ENCODE measurements around the gene ACACA.

Gene ACACA

GRCh38 chr17:37067555-37068111 is 339.0 kb downstream of the ACACA start:
- Histone ChIP-seq H3K27me3 (ENCODE audit: control insufficient read depth, low read length) (0 out of 2 replicates have a peak, but pooled peaks cover 2% of the 10 kb centered on the region), H4K20me1 (ENCODE audit: control insufficient read depth, insufficient read depth, low read depth, low read length) (no peaks in the 10 kb centered on the region), H3K79me2 (ENCODE audit: control insufficient read depth, low read length) (no peaks in the 10 kb centered on the region), H3K27ac (ENCODE audit: low read depth, low read length) (no peak overlapping the region), H3K36me3 (ENCODE audit: control insufficient read depth, low read length) (no peaks in the 10 kb centered on the region), H3K4me3 (ENCODE audit: low read length) (no peak overlapping the region), H3K4me2 (ENCODE audit: low read length) (no peak overlapping the region), H3K4me1 (ENCODE audit: control insufficient read depth, low read length) (no peaks in the 10 kb centered on the region), H3F3A (ENCODE audit: control insufficient read depth, insufficient read depth) (no peaks in the 10 kb centered on the region), H3K9me2 (replicated peaks; ENCODE audit: control insufficient read depth, low read length) (no peaks in the 10 kb centered on the region), H3K9me3 (ENCODE audit: control insufficient read depth, insufficient read depth, low read length) (no peaks in the 10 kb centered on the region)
- TF ChIP-seq, protein P1, sequence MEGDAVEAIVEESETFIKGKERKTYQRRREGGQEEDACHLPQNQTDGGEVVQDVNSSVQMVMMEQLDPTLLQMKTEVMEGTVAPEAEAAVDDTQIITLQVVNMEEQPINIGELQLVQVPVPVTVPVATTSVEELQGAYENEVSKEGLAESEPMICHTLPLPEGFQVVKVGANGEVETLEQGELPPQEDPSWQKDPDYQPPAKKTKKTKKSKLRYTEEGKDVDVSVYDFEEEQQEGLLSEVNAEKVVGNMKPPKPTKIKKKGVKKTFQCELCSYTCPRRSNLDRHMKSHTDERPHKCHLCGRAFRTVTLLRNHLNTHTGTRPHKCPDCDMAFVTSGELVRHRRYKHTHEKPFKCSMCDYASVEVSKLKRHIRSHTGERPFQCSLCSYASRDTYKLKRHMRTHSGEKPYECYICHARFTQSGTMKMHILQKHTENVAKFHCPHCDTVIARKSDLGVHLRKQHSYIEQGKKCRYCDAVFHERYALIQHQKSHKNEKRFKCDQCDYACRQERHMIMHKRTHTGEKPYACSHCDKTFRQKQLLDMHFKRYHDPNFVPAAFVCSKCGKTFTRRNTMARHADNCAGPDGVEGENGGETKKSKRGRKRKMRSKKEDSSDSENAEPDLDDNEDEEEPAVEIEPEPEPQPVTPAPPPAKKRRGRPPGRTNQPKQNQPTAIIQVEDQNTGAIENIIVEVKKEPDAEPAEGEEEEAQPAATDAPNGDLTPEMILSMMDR (IDR thresholded peaks at IDR 0.05; ENCODE audit: low read depth, low read length, poor library complexity, severe bottlenecking) = no peak
- no peak for TF ChIP-seq EZH2phosphoT487 (IDR thresholded peaks at IDR 0.05; ENCODE audit: borderline replicate concordance, low read length)

GRCh38 chr17:37066322-37067255 is 340.0 kb downstream of the ACACA start:
- no peak overlapping the region for H3K27ac ChIP-seq (ENCODE audit: low read depth, low read length)
- no peak overlapping the region for H3K4me2 ChIP-seq (ENCODE audit: low read length)
- 0 out of 2 replicates have a peak, but pooled peaks cover 2% of the 10 kb centered on the region for H3K27me3 ChIP-seq (ENCODE audit: control insufficient read depth, low read length)
- no peaks in the 10 kb centered on the region for H3K9me2 ChIP-seq (replicated peaks; ENCODE audit: control insufficient read depth, low read length)
- no peak overlapping the region for H3K4me3 ChIP-seq (ENCODE audit: low read length)
- H3K36me3 ChIP-seq (ENCODE audit: control insufficient read depth, low read length) = no peaks in the 10 kb centered on the region
- H3F3A ChIP-seq (ENCODE audit: control insufficient read depth, insufficient read depth) = no peaks in the 10 kb centered on the region
- no peaks in the 10 kb centered on the region for H3K9me3 ChIP-seq (ENCODE audit: control insufficient read depth, insufficient read depth, low read length)
- TF ChIP-seq, protein P1 (IDR thresholded peaks at IDR 0.05; ENCODE audit: low read depth, low read length, poor library complexity, severe bottlenecking) = no peak
- TF ChIP-seq EZH2phosphoT487 (IDR thresholded peaks at IDR 0.05; ENCODE audit: borderline replicate concordance, low read length) = no peak
- H4K20me1 ChIP-seq (ENCODE audit: control insufficient read depth, insufficient read depth, low read depth, low read length) = no peaks in the 10 kb centered on the region
- H3K4me1 ChIP-seq (ENCODE audit: control insufficient read depth, low read length) = no peaks in the 10 kb centered on the region
- no peaks in the 10 kb centered on the region for H3K79me2 ChIP-seq (ENCODE audit: control insufficient read depth, low read length)

DNA sequence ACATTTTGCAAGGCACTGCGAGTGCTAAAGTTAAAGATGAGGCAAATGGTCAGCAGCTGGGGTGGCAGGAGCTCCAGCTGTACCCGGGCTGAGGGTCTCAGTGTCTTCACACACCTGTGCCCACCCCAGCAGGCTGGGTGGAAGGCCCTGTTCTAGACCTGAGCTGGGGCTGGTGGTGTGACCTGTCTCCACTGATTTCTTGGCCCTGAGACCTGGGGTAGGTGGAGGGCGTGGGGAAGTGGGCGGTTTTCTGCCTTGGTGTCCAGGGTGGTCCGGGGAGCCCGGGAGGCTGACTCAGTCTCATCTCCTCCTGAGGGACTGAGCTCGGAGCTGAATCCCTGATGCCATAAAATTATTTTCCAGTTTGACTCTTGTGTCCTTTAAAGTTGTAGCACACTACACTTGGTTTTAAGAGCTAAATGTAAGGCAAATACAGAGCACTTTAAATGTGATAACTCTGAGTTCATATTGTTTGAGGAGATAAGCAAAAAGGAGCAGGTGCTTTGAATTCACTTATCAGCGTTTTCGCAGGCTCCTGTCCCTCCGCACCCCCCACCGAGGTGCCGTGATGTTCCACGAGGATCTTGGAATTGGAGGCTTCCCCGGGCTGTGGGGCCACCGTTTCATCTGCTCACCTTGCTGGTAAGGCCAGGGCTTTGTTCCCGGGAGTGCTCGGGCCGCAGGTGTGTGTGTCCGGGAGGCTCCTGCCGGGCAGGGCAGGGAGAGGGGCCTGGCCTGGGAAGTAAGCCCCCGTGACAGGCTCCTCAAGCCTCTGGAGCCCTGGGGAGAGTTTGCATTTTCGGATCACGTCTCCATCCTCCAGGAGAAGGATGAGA is 340.9 kb downstream of the ACACA start:
- Histone ChIP-seq H3K4me2 (ENCODE audit: low read length) (no peak overlapping the region), H3K79me2 (ENCODE audit: control insufficient read depth, low read length) (no peaks in the 10 kb centered on the region), H3K27ac (ENCODE audit: low read depth, low read length) (no peak overlapping the region), H3K27me3 (ENCODE audit: control insufficient read depth, low read length) (0 out of 2 replicates have a peak, but pooled peaks cover 2% of the 10 kb centered on the region), H4K20me1 (ENCODE audit: control insufficient read depth, insufficient read depth, low read depth, low read length) (no peaks in the 10 kb centered on the region), H3K4me1 (ENCODE audit: control insufficient read depth, low read length) (no peaks in the 10 kb centered on the region), H3F3A (ENCODE audit: control insufficient read depth, insufficient read depth) (peaks cover 1% of the 10 kb centered on the region; the same call in 1 of the 2 replicates), H3K4me3 (ENCODE audit: low read length) (no peak overlapping the region), H3K36me3 (ENCODE audit: control insufficient read depth, low read length) (no peaks in the 10 kb centered on the region), H3K9me2 (replicated peaks; ENCODE audit: control insufficient read depth, low read length) (no peaks in the 10 kb centered on the region), H3K9me3 (ENCODE audit: control insufficient read depth, insufficient read depth, low read length) (no peaks in the 10 kb centered on the region)
- TF ChIP-seq, protein P1 (IDR thresholded peaks at IDR 0.05; ENCODE audit: low read depth, low read length, poor library complexity, severe bottlenecking) = no peak
- TF ChIP-seq EZH2phosphoT487 (IDR thresholded peaks at IDR 0.05; ENCODE audit: borderline replicate concordance, low read length) = no peak

All from DOHH2 (cell line).